ENCODE results near the gene CPSF4. TPM values are rescaled to one million over a fixed set of nuclear protein-coding genes. Genes with fewer than 3 reads are reported as not detected.
"Not testable (repeated sequence)": the region's sequence is repeated elsewhere in the genome, so short reads cannot be mapped to it uniquely, and the experiment has no call there.

CPSF4 gene
- polyA plus RNA-seq, 5 donors: 32.2 to 41.6 (median 35.5) TPM

- no peak for DNase-seq
These were observed 46.4 kb downstream of the CPSF4 start for GRCh38 chr7:99485094-99485493.

GRCh38 chr7:99489235-99489634, 50.5 kb downstream of the CPSF4 start:
- DNase-seq: no peak

- DNase-seq: no peak
These were observed 52.1 kb downstream of the CPSF4 start for GRCh38 chr7:99490878-99491277.

- DNase-seq: no peak
These were observed 55.1 kb downstream of the CPSF4 start for GRCh38 chr7:99493823-99494222.

- no peak for DNase-seq
These were observed 59.2 kb downstream of the CPSF4 start for GRCh38 chr7:99497766-99498545.

GRCh38 chr7:99498546-99498944, 59.8 kb downstream of the CPSF4 start:
- no peak for DNase-seq

- no peak for DNase-seq
These were observed 60.6 kb downstream of the CPSF4 start for GRCh38 chr7:99499371-99499720.

GRCh38 chr7:99499721-99500636, 61.2 kb downstream of the CPSF4 start, which contains the start of gene ZNF394:
Gene ZNF394 (minus strand): TSS chr7:99500281. CDS start chr7:99500093, 188 bp downstream.
- peak; percentile 90 to 91 for DNase-seq

GRCh38 chr7:99500637-99501009, 61.9 kb downstream of the CPSF4 start:
- no peak for DNase-seq

- DNase-seq: not testable (repeated sequence)
These were observed 62.5 kb downstream of the CPSF4 start for GRCh38 chr7:99501236-99501635.

- DNase-seq: no peak
These were observed 65.5 kb downstream of the CPSF4 start for GRCh38 chr7:99504281-99504602.

GRCh38 chr7:99504603-99505323, 66.0 kb downstream of the CPSF4 start, which contains the start of gene ZKSCAN5:
Gene ZKSCAN5 (plus strand): TSS chr7:99504662. CDS start chr7:99506045, 1,383 bp downstream.
- DNase-seq: peak; percentile 99

- no peak for DNase-seq
These were observed 66.5 kb downstream of the CPSF4 start for GRCh38 chr7:99505324-99505662.

Other genes starting within 250 kb of the CPSF4 start
- gene KPNA7, start 230.8 kb upstream of the CPSF4 start, polyA plus RNA-seq (ENCODE audit: insufficient read depth in 1 of 5, insufficient read length in 5 of 5, low replicate concordance in 1 of 5): under 1 TPM in 3 of 5 donors, not detected in 2; 0.06 to 0.18 (median 0.14) TPM
- under 1 TPM; 0.04 to 0.17 (median 0.07) TPM for gene MYH16, start 166.1 kb upstream of the CPSF4 start, polyA plus RNA-seq (ENCODE audit: insufficient read depth in 1 of 5, insufficient read length in 5 of 5, low replicate concordance in 1 of 5)
- gene ARPC1A, start 113.0 kb upstream of the CPSF4 start, polyA plus RNA-seq (ENCODE audit: insufficient read depth in 1 of 5, insufficient read length in 5 of 5, low replicate concordance in 1 of 5): 100 to 1,000 TPM in 3 of 5 donors, 10 to 100 TPM in 2; 89.8 to 108 (median 102) TPM
- 10 to 100 TPM; 37.4 to 63.7 (median 41.3) TPM for gene ARPC1B, start 64.2 kb upstream of the CPSF4 start, polyA plus RNA-seq (ENCODE audit: insufficient read depth in 1 of 5, insufficient read length in 5 of 5, low replicate concordance in 1 of 5)
- gene PDAP1, start 30.3 kb upstream of the CPSF4 start, polyA plus RNA-seq (ENCODE audit: insufficient read depth in 1 of 5, insufficient read length in 5 of 5, low replicate concordance in 1 of 5): 100 to 1,000 TPM; 109 to 166 (median 135) TPM
- 100 to 1,000 TPM in 3 of 5 donors, 10 to 100 TPM in 2; 95.0 to 109 (median 101) TPM for gene BUD31, start 30.0 kb upstream of the CPSF4 start, polyA plus RNA-seq (ENCODE audit: insufficient read depth in 1 of 5, insufficient read length in 5 of 5, low replicate concordance in 1 of 5)
- 1 to 10 TPM; 4.3 to 8.0 (median 6.2) TPM for gene PTCD1, start 145 bp upstream of the CPSF4 start, polyA plus RNA-seq (ENCODE audit: insufficient read depth in 1 of 5, insufficient read length in 5 of 5, low replicate concordance in 1 of 5)
- gene ATP5MF, start 27.2 kb downstream of the CPSF4 start, polyA plus RNA-seq (ENCODE audit: insufficient read depth in 1 of 5, insufficient read length in 5 of 5, low replicate concordance in 1 of 5): 100 to 1,000 TPM; 290 to 437 (median 312) TPM
- 10 to 100 TPM; 40.8 to 56.5 (median 44.9) TPM for gene ZNF789, start 33.9 kb downstream of the CPSF4 start, polyA plus RNA-seq (ENCODE audit: insufficient read depth in 1 of 5, insufficient read length in 5 of 5, low replicate concordance in 1 of 5)
- gene ZNF394, start 61.3 kb downstream of the CPSF4 start, polyA plus RNA-seq (ENCODE audit: insufficient read depth in 1 of 5, insufficient read length in 5 of 5, low replicate concordance in 1 of 5): 10 to 100 TPM; 14.6 to 18.4 (median 15.6) TPM
- 10 to 100 TPM; 11.9 to 16.6 (median 15.8) TPM for gene ZKSCAN5, start 65.7 kb downstream of the CPSF4 start, polyA plus RNA-seq (ENCODE audit: insufficient read depth in 1 of 5, insufficient read length in 5 of 5, low replicate concordance in 1 of 5)
- gene FAM200A, start 113.2 kb downstream of the CPSF4 start, polyA plus RNA-seq (ENCODE audit: insufficient read depth in 1 of 5, insufficient read length in 5 of 5, low replicate concordance in 1 of 5): 10 to 100 TPM; 12.8 to 20.0 (median 14.6) TPM
- 100 to 1,000 TPM in 1 of 5 donors, 10 to 100 TPM in 4; 56.1 to 106 (median 94.2) TPM for gene ZNF655, start 119.7 kb downstream of the CPSF4 start, polyA plus RNA-seq (ENCODE audit: insufficient read depth in 1 of 5, insufficient read length in 5 of 5, low replicate concordance in 1 of 5)
- gene TMEM225B, start 159.3 kb downstream of the CPSF4 start, polyA plus RNA-seq (ENCODE audit: insufficient read depth in 1 of 5, insufficient read length in 5 of 5, low replicate concordance in 1 of 5): 1 to 10 TPM; 1.4 to 2.3 (median 1.7) TPM
- 10 to 100 TPM; 16.3 to 22.4 (median 20.8) TPM for gene ZSCAN25, start 178.0 kb downstream of the CPSF4 start, polyA plus RNA-seq (ENCODE audit: insufficient read depth in 1 of 5, insufficient read length in 5 of 5, low replicate concordance in 1 of 5)
- 10 to 100 TPM; 15.1 to 25.8 (median 19.6) TPM for gene CYP3A5, start 241.1 kb downstream of the CPSF4 start, polyA plus RNA-seq (ENCODE audit: insufficient read depth in 1 of 5, insufficient read length in 5 of 5, low replicate concordance in 1 of 5)